ENCODE measurements around the gene TLR1.
"Not testable (repeated sequence)": the region's sequence is repeated elsewhere in the genome, so short reads cannot be mapped to it uniquely, and the experiment has no call there.

Gene TLR1

GRCh38 chr4:38806251-38806650 is 1.7 kb upstream of the TLR1 start:
- DNase-seq: not testable (repeated sequence)

DNA sequence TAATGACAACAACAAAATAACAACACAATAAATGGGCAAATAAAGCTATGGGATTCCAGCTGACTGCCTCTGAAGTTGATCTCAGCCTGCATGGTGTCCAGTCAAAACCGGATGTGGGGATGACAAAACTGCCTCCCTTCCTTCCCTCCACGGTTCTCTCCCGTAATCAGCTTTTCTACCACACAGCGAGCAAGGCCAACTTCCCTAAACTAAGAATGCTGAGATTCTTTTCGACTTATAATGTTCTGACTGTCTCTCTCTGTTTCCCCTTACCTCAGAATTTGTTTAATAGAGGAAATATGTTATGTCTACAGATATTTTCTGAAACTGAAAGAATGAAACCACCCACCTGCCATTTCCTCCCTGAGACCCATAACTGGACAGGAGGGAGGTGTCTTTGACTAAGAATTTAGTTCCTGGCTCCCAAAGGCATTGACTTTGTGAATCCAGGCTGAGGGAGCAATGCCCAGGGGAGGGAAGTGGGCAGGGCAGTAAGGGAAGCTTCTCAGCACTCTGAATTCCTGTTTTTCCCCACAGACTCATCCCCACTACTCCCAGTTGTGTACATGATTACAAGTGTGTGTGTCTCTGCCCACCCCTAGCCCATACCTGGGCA is 1.0 kb upstream of the TLR1 start:
- peak; percentile 30 for DNase-seq

GRCh38 chr4:38803833-38804653 is 548 bp downstream of the TLR1 start:
- peak; percentile 25 for DNase-seq

- DNase-seq: no peak
These were observed 1.8 kb downstream of the TLR1 start for GRCh38 chr4:38802561-38803355.

- no peak for DNase-seq
These were observed 3.6 kb downstream of the TLR1 start for GRCh38 chr4:38800961-38801450.

DNA sequence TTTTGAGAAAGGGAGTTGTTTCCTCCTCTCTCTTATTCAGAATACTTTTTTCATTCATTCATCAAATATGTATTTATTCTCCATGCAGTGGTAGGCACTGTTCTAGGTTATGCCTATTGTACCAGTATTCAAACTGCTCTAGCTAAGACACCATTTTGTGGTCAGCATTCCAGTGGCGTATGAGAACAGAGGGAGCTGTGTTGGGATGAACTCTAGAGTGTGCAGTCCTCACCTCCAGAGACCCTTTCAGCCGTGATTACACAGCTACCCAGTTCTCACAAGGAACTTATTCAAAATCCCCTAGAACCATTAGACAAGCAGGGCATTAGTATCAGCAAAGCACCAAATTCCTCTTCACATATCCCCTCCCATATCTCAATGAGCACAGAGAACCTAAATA is 4.2 kb downstream of the TLR1 start:
- DNase-seq: no peak

- no peak for DNase-seq
These were observed 9.5 kb downstream of the TLR1 start for GRCh38 chr4:38795087-38795486.

DNA sequence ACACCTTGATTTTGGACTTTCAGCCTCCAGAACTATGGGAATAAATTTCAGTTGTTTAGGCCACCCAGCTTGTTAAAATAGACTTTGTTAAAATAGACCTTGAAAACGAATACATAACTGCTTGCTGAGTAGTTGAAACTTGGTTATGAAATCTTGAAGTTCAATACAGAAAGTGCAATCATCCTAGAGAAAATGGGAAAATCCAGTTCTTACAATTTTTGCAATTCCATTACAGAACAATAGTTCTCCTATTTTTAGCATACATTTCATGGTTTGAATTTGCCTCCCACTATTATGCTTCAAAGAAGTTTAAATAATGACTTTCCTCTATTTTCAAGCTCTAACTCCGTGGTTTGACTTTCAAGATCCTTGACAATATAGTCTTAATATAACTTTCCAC is 10.5 kb downstream of the TLR1 start:
- DNase-seq: no peak

- DNase-seq: no peak
These were observed 13.6 kb downstream of the TLR1 start for GRCh38 chr4:38791010-38791409.

- no peak for DNase-seq
These were observed 16.3 kb downstream of the TLR1 start for GRCh38 chr4:38788317-38788716.

DNA sequence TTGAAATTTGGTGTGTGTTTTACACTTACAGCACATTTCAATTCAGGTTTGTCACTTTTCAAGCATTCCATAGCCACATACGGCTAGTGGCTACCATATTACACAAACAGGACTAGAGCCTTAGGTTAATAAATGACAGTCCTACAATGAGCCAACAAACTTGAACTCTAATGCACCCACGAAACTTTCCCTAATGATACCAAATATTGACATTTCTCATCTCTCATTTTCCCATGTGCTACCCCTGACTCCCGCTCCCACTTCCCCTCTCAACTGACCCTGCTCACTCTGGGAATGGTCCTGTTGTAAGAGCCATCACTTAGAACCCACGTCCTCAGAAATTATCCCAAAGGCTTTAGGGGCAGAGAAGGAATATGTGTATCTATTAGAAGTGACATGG is 16.9 kb downstream of the TLR1 start:
- no peak for DNase-seq

DNA sequence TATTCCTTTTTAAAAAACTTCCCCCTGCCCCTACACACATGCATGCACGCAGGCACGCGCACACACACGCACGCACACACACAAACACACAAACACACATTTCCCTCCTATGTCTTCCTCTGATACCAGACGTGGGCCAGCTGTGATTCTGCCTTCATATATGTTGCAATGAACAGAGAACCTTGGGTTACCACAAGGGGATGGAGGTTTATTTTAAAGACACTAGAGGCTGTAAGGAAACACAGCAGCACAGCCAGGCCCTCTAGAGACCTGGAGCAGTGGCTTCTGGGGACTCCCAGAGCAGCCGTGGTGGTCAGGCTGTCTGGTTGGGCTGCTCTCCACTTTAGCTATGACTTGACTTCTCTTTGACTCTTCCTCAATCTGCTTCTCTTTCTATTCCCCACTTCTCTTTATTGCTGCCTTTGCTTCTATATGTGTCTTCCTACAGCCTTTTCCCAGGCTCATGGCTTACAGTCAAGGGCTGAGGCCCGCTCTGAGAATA is 18.6 kb downstream of the TLR1 start:
- no peak for DNase-seq

GRCh38 chr4:38785041-38785790 is 19.4 kb downstream of the TLR1 start:
- no peak for DNase-seq

DNA sequence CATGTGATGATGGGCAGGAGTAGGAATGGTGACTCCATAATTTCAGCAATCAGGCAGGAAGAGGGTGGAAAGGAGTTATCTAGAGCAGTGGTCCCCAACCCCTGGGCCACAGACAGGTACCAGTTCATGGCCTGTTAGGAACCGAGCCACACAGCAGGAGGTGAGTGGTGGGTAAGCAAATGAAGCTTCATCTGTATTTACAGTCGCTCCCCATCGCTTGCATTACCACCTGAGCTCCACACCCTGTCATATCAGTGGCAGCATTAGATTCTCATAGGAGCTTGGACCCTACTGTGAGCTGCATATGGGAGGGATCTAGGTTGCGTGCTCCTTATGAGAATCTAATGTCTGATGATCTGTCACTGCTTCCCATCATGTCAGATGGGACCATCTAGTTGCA is 20.4 kb downstream of the TLR1 start:
- DNase-seq: no peak

- no peak for DNase-seq
These were observed 21.5 kb downstream of the TLR1 start for GRCh38 chr4:38783109-38783460.

- peak; percentile 58 for DNase-seq
These were observed 22.0 kb downstream of the TLR1 start, which contains the start of gene TLR10 for GRCh38 chr4:38782452-38783108. TSS of gene TLR10 (minus strand) at chr4:38782990. CDS start at chr4:38775590, 7,400 bp downstream.

GRCh38 chr4:38781854-38782261 is 22.7 kb downstream of the TLR1 start:
- DNase-seq: no peak

DNA sequence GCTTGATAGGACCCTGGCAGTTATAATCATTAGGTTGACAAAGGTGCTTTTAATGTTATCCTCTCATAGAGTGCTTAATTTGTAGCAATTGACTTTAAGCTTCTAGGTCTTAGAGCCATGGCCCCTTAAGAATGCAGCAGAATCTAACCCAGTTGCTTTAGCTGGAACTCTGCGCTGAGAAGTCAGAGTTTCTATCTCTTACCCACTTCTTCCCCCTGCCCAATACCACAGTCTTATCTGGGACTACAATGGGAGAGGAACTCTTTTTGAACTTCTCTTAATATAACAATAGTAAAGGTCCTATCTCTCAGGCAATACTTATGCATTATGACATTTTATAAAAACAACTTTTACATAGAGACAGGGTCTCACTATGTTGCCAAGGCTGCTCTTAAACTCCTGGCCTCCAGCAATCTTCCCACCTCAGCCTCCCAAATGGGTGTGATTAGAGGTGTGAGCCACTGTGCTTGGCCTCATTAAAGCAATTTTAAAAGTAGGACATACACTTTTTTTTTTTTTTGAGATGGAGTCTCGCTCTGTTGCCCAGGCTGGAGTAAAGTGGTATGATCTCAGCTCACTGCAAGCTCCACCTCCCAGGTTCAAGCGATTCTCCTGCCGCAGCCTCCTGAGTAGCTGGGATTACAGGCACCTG is 23.6 kb downstream of the TLR1 start:
- DNase-seq: no peak

DNA sequence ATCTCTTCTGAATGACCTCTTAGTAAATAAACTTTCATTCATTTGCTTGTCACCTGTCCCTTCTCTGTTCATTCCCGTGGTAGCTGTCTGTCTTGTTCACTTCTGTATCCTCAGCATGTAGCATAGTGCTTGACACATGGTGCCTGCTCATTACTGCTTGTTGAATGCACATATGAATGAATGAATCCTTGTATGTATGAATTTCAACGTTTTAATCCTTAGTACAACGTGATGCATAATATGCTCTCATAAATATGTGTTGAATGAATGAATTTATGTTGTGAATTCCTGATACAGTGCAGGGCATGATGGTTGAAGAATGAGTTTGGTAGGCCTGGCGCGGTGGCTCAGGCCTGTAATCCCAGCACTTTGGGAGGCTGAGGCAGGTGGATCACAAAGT is 24.8 kb downstream of the TLR1 start:
- no peak for DNase-seq

GRCh38 chr4:38777925-38778324 is 26.7 kb downstream of the TLR1 start:
- not testable (repeated sequence) for DNase-seq

DNA sequence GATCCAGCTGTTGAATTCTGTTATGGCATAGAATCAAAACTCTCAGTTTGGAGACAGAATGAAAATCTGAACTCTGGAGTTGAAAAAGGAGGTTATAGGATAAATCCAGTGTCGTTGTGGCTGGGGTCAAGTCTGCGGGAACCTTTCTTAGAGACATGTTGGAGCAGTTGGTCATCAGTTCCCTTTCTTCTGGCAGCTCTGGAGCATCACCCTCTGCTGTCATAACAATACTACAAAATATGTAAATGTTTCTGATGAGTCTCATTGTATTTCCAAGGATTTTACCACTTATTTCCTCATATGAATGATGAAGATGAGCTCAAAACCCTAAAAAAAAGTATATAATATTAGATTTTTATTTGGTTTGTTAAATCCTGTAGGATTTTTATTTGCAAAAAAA is 29.3 kb downstream of the TLR1 start:
- no peak for DNase-seq
